HG03060 (cell line): ENCODE measurements around the gene ZNF148.
"Not testable (repeated sequence)": the region's sequence is repeated elsewhere in the genome, so short reads cannot be mapped to it uniquely, and the experiment has no call there.

Source experiments
- ATAC-seq: cut with Tn5 transposase; IDR thresholded peaks from one replicate; pipeline ENCODE4 v1.9.1; 2021; ENCODE audit warnings: low read depth, moderate number of reproducible peaks; ENCODE audit not compliant: unreplicated experiment

Gene ZNF148, protein sequence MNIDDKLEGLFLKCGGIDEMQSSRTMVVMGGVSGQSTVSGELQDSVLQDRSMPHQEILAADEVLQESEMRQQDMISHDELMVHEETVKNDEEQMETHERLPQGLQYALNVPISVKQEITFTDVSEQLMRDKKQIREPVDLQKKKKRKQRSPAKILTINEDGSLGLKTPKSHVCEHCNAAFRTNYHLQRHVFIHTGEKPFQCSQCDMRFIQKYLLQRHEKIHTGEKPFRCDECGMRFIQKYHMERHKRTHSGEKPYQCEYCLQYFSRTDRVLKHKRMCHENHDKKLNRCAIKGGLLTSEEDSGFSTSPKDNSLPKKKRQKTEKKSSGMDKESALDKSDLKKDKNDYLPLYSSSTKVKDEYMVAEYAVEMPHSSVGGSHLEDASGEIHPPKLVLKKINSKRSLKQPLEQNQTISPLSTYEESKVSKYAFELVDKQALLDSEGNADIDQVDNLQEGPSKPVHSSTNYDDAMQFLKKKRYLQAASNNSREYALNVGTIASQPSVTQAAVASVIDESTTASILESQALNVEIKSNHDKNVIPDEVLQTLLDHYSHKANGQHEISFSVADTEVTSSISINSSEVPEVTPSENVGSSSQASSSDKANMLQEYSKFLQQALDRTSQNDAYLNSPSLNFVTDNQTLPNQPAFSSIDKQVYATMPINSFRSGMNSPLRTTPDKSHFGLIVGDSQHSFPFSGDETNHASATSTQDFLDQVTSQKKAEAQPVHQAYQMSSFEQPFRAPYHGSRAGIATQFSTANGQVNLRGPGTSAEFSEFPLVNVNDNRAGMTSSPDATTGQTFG

DNA sequence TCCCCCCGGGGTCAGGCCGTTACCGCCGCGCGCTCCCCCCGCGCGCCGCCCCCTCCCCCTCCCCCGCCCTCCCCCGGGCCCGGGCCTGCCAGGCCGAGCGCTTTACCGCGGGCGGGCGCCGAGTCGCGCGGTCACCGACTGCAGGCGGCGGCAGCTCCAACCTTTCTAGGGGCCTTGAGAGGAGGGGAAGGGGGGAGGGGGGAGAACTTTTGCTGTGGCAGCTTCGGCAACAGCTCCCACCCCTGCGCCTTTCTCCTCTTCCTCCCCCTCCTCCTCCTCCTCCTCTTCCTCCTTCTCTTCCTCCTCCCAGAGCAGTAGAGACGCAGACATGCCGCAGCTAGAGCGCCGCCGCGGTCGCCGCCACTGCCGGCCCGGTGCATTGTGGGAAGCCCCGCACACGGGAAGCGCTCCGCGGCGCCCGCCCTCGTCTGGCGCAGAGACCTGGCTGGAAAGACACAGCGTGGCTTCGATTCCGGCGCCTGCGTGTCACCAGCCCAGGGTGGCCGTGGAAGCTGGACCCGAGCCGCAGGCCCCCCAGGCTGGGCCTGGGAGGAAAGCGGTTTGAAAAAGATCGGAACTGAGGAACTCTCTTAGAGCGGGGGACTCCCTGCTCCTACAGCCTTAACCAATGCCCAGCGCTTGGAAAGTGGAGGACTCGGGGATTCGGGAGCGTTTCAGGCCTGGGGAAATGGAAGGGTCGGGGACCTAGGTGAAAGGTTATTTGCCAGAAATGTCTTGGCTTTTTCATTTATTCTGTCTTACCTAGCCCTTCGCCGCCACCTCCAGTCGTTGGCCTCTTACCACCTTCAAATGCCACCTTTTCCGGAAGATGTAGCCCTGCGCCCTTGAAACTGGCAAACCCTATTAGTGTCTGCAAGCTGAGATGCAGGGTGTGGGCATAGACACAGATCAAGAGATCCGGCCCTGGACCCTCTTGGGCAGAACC is at the start of gene ZNF148:
ZNF148 (minus strand) TSS at position 330 of the 946 bp plus-strand sequence. CDS start 61,685 bp downstream, outside the sequence.
- ATAC-seq = peak; percentile 39

DNA sequence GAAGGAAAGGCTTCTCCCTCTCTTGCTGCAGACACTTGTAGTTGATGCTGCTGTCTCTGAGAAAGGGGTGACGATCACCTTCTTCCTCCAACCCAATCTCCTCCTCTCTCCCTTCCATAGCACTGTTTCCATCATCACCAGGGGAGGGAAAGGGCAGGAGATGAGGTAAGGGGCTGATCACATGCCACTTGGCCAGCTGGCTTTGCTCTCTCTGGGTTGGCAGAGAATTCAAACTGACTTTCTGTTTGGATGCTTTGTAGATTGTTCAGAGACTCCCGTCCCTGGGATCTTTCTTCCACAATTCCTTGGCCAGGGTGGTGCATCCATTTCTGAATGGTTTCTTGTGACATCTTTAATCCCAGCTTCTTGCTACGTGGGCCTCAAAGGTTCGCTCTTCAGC is 43.2 kb upstream of the ZNF148 start:
- ATAC-seq = no peak

DNA sequence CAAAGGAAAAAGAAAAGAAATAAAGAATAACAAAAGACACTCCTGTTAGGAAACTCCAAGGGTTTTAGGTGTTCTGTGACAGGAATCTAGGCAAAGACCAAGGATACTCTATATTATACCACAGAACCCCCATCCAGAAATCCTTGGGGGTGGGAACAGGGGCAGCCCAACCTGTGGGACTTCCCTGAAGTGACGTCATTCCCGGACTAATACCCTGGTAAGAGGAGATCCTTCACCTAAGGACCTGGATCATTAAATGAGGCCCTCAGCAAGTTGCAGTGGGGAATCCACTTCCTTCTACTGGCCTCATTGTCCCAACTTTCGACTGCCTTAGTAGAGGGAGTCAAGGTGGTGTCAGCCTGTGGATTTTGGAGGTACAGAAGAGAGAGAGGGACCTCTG is 41.1 kb upstream of the ZNF148 start:
- no peak for ATAC-seq

DNA sequence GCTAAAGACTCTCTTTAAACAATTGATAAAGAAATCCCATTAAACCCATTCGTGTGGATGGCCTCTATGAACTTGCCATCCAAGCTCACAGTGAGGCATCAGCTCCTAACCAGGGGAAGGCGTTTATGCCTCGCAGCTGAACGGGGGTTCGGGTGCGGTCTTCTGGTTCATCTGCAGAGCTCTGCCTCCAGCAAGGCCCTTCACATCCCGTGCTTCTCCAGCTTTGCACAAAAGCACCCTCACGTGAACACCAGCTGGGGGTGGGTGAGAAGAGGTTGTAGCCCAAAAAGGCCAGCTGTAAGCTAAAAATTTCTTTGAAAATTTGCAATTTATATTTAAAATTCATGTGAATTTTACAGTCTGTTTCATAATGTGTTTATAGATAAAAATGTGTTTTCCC is 39.5 kb upstream of the ZNF148 start:
- no peak for ATAC-seq

DNA sequence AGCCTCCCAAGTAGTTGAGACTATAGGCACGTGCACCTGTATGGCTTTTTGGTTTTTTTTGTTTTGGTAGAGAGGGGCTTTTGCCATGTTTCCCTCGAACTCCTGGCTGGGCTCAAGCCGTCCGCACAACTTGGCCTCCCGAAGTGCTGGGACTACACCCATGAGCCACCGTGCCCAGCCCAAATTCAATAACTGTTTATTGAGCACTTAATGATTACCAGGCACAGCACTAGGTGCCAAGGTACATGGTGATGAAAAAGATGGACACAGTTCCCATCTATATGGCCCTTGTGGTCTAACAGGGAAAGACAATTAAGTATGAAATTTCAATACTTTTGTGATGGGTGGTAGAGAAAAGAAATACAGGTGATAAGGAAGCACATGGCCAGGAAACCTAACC is 35.8 kb upstream of the ZNF148 start:
- ATAC-seq = no peak

DNA sequence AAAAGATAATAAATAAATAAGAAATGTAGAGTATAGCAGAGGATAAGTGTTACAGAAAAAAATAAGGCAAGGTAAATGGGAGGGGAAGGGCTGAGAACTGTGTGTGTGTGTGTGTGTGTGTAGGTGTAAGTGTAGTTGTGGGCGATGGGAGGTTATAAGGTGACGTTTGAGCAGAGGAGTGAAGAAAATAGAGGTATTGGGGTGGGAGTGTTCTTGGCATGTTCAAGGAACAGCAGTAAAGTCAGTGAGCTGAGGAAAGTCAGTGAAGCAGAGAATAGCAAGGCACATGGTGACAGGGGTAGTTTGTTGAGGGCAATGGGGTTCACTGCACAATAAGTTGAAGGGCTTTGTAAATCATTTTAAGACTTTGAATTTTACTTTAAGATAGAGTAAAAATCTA is 30.9 kb upstream of the ZNF148 start:
- ATAC-seq = no peak

DNA sequence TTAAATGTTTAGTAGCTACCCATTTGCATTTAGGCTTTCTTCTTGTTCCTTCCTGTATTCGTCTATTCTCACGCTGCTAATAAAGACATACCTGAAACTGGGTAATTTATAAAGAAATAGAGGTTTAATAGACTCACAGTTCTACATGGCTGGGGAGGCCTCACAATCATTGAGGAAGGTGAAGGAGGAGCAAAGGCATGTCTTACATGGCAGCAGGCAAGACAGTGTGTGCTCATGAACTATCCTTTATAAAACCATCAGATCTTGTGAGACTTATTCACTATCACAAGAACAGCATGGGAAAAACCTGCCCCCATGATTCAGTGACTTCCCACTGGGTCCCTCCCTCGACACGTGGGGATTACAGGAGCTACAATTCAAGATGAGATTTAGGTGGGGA is 30.4 kb upstream of the ZNF148 start:
- not testable (repeated sequence) for ATAC-seq

DNA sequence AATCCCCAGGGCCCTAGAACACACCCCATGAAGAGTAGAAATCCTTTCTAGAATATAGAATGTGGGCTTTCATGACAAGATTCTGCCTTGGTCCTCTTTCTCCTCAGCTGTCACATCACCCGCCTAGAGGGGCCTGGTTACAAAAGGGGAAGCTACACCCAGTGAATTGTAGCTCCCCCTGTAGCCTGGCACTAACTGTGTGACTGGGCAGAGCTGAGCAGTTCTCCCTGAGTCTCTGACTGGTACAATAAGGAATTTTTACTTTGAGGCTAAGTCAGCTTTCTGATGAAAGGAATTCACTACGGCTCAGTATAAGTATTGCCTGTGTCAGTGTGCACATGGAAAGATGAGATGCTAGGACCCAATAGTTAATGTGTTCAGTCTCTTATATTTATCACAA is 28.7 kb upstream of the ZNF148 start:
- no peak for ATAC-seq

DNA sequence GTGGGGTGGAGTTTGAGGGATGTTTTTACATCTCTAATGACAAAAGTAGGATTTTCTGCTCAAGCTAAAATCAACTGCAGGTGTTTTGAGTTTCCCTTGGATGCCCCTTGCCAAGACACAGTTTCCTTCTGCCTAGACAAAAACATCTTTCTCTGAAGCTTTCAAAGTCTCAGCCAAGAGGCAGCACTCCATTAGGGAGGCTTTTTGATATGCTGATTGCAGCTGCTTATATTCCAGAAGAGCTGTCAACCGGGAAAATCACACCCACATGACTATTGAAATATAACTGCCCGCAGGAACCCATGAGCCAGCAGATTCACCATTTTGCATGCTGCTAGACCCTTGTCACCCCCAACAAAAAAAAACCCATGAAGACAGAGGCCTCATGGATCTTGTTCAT is 27.5 kb upstream of the ZNF148 start:
- no peak for ATAC-seq

DNA sequence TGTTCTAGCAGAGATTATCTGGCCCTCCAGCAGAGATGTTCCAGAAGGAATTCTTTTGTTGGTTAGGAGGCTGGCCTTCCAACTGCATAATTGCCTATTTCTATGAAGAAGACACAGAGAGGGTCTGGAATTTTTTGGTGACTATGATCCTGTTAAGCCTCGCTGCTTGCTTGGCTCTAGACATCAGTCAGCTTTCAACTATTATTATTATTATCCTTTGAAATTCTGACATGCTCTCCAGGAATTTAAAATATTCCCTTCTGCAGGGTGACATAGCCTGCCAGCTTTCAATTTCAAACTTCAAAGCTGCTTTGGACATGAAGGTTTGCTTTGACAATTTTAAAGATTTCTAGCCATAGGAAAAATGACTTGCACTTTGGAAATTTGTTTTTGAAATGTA is 26.3 kb upstream of the ZNF148 start:
- no peak for ATAC-seq

DNA sequence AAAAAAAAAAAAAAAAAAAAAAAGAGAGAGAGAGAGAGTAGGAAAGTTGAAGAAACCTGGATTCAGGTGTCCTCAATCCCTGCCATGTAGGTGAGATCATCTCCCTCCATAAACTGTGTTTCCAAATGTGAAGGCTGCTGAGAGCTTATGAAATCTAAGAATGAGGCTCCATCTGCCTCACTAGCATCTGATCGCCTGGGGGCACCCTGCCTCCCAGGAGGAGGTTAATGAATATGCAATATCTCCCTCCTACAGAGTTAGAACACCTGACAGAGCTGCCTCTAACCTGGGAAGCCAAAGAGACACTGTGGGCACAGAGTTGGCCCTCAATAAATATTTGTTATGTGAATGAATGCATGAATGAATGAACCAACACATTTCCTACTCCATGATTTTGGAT is 23.8 kb upstream of the ZNF148 start:
- ATAC-seq = no peak

DNA sequence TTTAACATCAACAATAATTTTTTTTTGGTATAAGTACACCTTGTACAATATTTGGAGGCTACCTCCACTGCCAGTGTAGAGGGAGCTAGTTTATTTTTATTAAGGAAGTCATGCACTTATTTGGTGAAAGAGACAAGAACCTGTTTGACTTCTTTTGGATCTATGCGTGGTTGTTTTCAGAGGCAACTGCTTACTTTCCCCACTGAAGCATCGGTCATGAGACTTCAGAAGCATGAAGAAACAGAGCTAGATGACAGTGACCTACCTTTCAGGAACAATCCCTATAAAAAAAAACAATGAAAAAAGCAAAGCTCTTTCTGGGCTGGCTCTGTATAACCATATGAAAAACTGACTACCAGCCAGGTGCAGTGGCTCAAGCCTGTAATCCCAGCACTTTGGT is 20.0 kb upstream of the ZNF148 start:
- no peak for ATAC-seq

DNA sequence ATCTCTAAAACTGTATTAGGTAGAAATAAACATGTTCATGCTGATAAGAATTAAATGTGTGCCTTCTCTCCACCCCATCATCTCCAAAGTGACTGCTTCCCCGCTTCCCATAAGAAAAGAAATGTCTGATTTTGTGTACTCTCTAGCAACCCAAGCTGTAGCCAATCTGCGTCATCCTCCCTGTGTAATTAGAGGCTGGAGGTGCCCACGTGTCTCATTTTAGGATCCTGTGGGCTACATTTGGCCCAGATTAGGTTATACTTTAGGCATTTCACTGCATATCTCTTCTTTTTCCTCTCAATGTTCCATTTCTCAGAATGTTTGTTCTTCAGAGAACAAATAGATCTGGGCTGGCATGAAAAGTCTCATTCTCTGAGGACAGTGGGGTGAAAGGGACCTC is 19.3 kb upstream of the ZNF148 start:
- no peak for ATAC-seq

DNA sequence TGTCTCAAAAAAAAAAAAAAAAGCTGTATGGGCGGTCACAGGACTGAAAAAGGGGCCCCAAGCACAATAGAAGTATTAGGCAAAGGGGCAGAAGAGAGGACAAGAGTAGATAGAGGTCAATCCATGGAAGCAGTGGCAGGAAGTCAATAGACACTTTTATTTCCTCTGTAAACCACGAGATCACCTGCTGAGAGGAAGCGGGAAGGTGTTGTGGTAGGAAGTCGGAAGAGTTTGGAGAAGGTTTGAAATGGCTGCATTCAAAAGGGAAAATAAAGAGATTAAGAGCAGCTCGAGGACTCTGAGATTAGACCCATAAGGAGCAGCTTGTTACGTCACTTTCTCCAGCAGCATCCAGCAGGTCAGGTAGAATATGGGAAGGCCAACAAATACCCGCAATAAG is 14.2 kb upstream of the ZNF148 start:
- no peak for ATAC-seq

DNA sequence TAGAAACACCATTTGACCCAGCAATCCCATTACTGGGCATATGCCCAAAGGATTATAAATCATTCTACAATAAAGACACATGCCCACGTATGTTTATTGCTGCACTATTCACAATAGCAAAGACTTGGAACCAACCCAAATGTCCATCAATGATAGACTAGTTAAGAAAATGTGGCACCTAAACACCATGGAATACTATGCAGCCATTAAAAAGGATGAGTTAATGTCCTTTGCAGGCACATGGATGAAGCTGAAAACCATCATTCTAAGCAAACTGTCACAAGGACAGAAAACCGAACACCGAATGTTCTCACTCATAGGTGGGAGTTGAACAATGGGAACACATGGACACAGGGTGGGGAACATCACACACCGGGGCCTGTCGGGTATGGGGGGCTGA is 13.2 kb upstream of the ZNF148 start:
- ATAC-seq = not testable (repeated sequence)

DNA sequence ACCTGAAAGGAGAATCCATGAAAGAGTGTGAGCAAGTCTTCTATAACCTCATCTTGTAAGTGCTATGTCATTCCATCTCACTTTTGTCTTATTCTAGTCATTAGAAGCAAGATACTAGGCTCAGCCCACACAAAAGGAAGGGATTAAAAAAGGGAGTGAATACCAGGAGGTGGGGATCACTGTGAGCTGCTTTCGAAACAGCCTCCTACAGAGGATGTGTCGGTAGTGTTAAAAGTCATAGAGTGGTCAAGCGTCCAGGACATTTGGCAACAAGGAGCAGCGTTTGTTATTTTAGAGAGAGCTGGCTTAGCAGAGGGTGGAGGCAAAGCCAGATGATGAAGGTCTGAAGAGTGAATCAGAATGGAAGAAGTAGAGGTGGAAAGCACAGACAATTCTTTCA is 11.7 kb upstream of the ZNF148 start:
- no peak for ATAC-seq

DNA sequence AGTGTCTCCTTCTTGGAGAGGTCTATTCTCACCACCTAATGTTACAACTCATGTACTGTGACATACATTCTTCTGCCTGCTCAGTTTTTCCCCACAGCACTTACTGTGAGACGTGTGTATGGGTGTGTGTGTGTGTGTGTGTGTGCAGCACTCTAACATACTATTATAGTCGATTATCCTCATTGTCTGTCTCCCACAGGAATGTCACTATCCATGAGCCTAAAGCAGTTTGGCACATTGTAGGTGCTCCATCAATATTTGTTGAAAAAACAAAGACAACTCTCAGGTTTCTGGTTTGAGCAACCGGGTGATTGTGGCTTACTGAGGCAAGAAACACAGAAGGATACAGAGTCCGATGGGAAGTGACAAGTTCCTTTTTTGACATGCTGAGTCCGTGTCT is 8.6 kb upstream of the ZNF148 start:
- ATAC-seq = no peak

DNA sequence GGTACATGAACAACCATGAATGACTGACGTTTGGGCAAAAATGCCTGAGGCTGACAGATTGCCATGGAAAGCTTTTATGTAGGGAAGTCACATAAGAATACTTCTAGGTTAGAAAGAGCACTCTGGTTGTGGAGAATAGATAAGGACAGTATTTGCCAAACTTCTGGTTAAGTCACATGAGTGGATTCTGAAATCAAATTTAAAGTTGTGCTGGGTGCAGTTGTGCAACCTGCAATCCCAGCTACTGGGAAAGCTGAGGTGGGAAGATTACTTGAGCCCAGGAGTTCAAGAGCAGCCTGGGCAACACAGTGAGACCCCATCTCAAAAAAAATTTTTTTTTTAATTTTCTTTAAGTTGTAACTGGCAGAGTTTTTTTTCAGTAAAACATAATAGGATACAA is 7.2 kb upstream of the ZNF148 start:
- ATAC-seq = no peak

DNA sequence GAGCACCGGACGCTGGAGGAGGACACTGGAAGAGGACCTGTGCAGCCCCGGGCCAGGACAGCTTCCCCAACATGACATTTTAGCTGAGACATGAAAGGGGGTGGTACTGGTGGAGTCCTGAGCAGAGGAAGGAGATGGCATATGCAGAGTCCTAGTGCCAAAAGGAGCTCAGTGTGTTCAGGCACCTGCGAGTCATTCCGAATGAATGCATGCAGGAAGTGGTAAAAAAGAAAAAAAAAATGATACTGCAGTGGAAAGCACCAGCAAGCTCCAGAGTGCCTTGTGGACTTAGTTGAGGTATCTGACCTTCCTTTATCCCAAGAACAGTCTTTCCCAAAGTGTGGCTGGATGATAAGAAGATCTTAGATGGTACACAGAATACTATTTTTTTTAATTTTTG is 6.6 kb upstream of the ZNF148 start:
- ATAC-seq = no peak

DNA sequence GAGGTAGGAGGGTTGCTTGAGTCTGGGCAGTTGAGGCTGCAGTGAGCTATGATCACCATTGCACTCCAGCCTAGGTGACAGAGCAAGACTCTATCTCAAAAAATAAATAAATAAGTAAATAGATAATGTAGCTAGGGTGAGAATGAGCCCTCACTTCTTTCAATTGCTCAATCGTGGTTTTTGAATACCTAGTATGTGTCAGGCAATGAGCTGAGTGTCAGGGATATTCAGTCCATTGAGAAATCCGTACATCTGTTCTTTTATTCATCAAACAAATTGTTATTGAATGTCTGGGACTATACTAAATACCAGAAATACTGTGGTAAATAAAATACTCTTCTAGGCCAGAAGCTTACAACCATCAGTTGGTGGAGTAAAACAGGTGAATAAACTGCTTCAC is 6.2 kb upstream of the ZNF148 start:
- ATAC-seq = no peak

DNA sequence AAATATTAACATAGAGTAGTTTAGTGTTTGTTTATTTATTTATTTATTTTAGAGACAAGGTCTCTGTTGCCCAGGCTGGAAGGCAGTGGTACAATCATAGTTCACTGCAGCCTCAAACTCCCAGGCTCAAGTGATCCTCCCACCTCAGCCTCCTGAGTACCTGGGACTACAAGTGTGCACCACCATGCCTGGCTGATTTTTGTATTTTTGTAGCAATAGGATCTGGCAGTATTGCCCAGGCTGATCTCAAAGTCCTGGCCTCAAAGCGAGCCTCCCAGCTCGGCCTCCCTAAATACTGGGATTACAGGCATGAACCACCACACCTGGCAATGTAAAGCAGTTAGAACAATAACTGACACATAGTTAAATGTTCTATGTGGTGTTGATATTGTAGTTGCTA is 4.4 kb upstream of the ZNF148 start:
- ATAC-seq = no peak
